ENCODE results near the gene P4HA2. TPM values are rescaled to one million over a fixed set of nuclear protein-coding genes. Genes with fewer than 3 reads are reported as not detected.

The P4HA2 gene
- total and polyA plus RNA-seq, 2 of the 8 experiments (the other 6 are each of a cell fraction or from before 2014, with no cell fraction given), result 7.4 to 9.3 TPM

GRCh38 chr5:132238901-132239500 lies 11.3 kb upstream of the P4HA2 start:
- no peak overlapping the region for H3K27ac ChIP-seq (ENCODE audit: low read depth, low read length)
- no peaks in the 10 kb centered on the region for H3K79me2 ChIP-seq (ENCODE audit: control insufficient read depth in 1 of 2, insufficient read depth in 2 of 2, low read length in 2 of 2)
- H3K4me2 ChIP-seq (ENCODE audit: insufficient read depth in 1 of 2, low read depth in 2 of 2, low read length in 2 of 2), result no peak overlapping the region
- H4K5ac ChIP-seq (ENCODE audit: insufficient read length, low read depth, low read length), result no peak overlapping the region
- H3K18ac ChIP-seq (ENCODE audit: extremely low read depth, low read length), result no peak overlapping the region
- H2AK5ac ChIP-seq (ENCODE audit: low read depth, low read length), result no peak overlapping the region
- no peak overlapping the region for H2BK12ac ChIP-seq (ENCODE audit: low read depth, low read length)
- H2BK20ac ChIP-seq (ENCODE audit: low read length), result no peak overlapping the region
- H3K36me3 ChIP-seq (ENCODE audit: control insufficient read depth in 2 of 4, insufficient read depth in 4 of 4, low read length in 3 of 4), result no peaks in the 10 kb centered on the region
- peaks cover 0 to 6% of the 10 kb centered on the region in 2 experiments; a peak in 1 of 4 replicates for H3K9me3 ChIP-seq (ENCODE audit: insufficient read depth in 2 of 2, low read depth in 1 of 2, low read length in 1 of 2)
- no peak for DNase-seq (ENCODE audit: low read depth in 1 of 2, low spot score in 2 of 2)
- no peak overlapping the region for H4K8ac ChIP-seq (ENCODE audit: extremely low read depth, insufficient read depth, low read length)
- no peak overlapping the region for H3K4ac ChIP-seq (replicated peaks; ENCODE audit: insufficient read length, low read depth, low read length)
- no peak for FAIRE-seq
- H2BK5ac ChIP-seq (ENCODE audit: low read depth, low read length), result no peak overlapping the region
- H2AFZ ChIP-seq (ENCODE audit: low read length), result no peak overlapping the region
- POLR2A ChIA-PET (ENCODE audit: partially characterized antibody), result interaction anchor here (1.4 to 2.4 kb wide), 2 partner anchors 11 to 257 kb away, joined by 3 to 11 read pairs; partner anchors contain the start of gene P4HA2
- H3K4me1 ChIP-seq (replicated peaks in 1 of 4; ENCODE audit: control insufficient read depth in 3 of 4, insufficient read depth in 4 of 4, low read length in 3 of 4), result no peaks in the 10 kb centered on the region
- H3K9ac ChIP-seq (replicated peaks in 1 of 4; ENCODE audit: extremely low read depth in 1 of 4, low read depth in 3 of 4, low read length in 3 of 4), result no peak overlapping the region
- no peak overlapping the region for H3K4me3 ChIP-seq (ENCODE audit: extremely low read depth in 1 of 4, insufficient read depth in 2 of 4, low read depth in 3 of 4, low read length in 4 of 4)
- H4K91ac ChIP-seq (replicated peaks; ENCODE audit: insufficient read length, low read length), result no peak overlapping the region
- no peaks in the 10 kb centered on the region for H3K79me1 ChIP-seq (ENCODE audit: low read depth, low read length)
- H2BK15ac ChIP-seq (ENCODE audit: low read length), result no peak overlapping the region
- no peak overlapping the region for H3K23ac ChIP-seq (ENCODE audit: insufficient read length)
- H3K56ac ChIP-seq (replicated peaks; ENCODE audit: insufficient read length, low read depth, low read length), result no peak overlapping the region
- H3K23me2 ChIP-seq (ENCODE audit: low read depth, low read length), result no peaks in the 10 kb centered on the region
- H4K20me1 ChIP-seq (replicated peaks in 1 of 2; ENCODE audit: control insufficient read depth in 1 of 2, insufficient read depth in 2 of 2, low read length in 2 of 2), result peaks cover 0 to 2% of the 10 kb centered on the region in 2 experiments
- no peak overlapping the region for H3K14ac ChIP-seq (ENCODE audit: insufficient read length)
- no peaks in the 10 kb centered on the region for H3K27me3 ChIP-seq (replicated peaks in 1 of 4; ENCODE audit: control insufficient read depth in 3 of 4, extremely low read depth in 1 of 4, insufficient read depth in 3 of 4, low read length in 3 of 4)
- WGBS, 2 experiments (ENCODE audit: extremely low coverage in 1 of 2, insufficient coverage in 1 of 2, insufficient read length in 1 of 2, insufficient replicate concordance in 2 of 2, low coverage in 1 of 2, low lambda C conversion rate in 2 of 2, missing lambda C conversion rate in 1 of 2), result 92% methylated on average over 1 of the region's 1 CpG; no CpG with 5 or more reads in 1 of the 2 experiments
- no peak overlapping the region for H2BK120ac ChIP-seq (replicated peaks; ENCODE audit: low read depth, low read length)
- CTCF ChIA-PET (ENCODE audit: partially characterized antibody), result interaction anchor here (0.7 to 5.9 kb wide), 54 partner anchors 10 to 470 kb away, joined by 3 to 96 read pairs (median 7); partner anchors contain the start of genes CSF2, P4HA2, PDLIM4 and SLC22A4
- TF ChIP-seq ASH2L (IDR thresholded peaks at IDR 0.05; ENCODE audit: low read length), result no peak
- no peak for TF ChIP-seq POLR2AphosphoS5 (IDR thresholded peaks at IDR 0.05; ENCODE audit: low read depth, low read length)
- TF ChIP-seq CTBP2 (IDR thresholded peaks at IDR 0.05; ENCODE audit: borderline replicate concordance, insufficient read depth, insufficient read length, low read length), result no peak
- no peak for TF ChIP-seq TAF1 (IDR thresholded peaks at IDR 0.05; ENCODE audit: low read depth, low read length)
- TF ChIP-seq MAFK (IDR thresholded peaks at IDR 0.05; ENCODE audit: low read depth, low read length), result no peak
- TF ChIP-seq SIRT6 (IDR thresholded peaks at IDR 0.05; ENCODE audit: low read length), result no peak
- TF ChIP-seq CEBPB (IDR thresholded peaks at IDR 0.05; ENCODE audit: low read depth, low read length), result no peak
- no peak for TF ChIP-seq GABPA (IDR thresholded peaks at IDR 0.05; ENCODE audit: borderline replicate concordance, insufficient read depth, low read length)
- no peak for TF ChIP-seq CHD2 (IDR thresholded peaks at IDR 0.05; ENCODE audit: low read length)
- no peak for TF ChIP-seq TCF12 (IDR thresholded peaks at IDR 0.05; ENCODE audit: low read depth, low read length)

Data from H1 (cell line).